Stomach smooth muscle (tissue), 2 donors: ENCODE data around the gene MUC16.

ENCODE experiments used
- H3K27ac ChIP-seq: one replicate; pipeline ENCODE4 v1.7.0; 2013; ENCODE audit warnings: mild to moderate bottlenecking, low read length, inconsistent platforms
- H3K27me3 ChIP-seq, 2 donors: one replicate each; pipeline ENCODE4 v1.7.0; 2013; ENCODE audit warnings: low read length in 2 of 2; ENCODE audit not compliant: insufficient read depth in 2 of 2, control insufficient read depth in 1 of 2
- H3K36me3 ChIP-seq, 2 donors: one replicate each; pipeline ENCODE4 v1.7.0; 2013; ENCODE audit warnings: low read length in 2 of 2; ENCODE audit not compliant: control insufficient read depth in 2 of 2, insufficient read depth in 2 of 2
- H3K4me1 ChIP-seq: one replicate; pipeline ENCODE4 v1.7.0; 2013; ENCODE audit warnings: low read length; ENCODE audit not compliant: control insufficient read depth, insufficient read depth
- H3K4me3 ChIP-seq, 2 donors: one replicate each; pipeline ENCODE4 v1.7.0; 2013; ENCODE audit warnings: low read length in 2 of 2
- H3K9ac ChIP-seq, 2 donors: one replicate each; pipeline ENCODE4 v1.7.0; 2013; ENCODE audit warnings: low read length in 2 of 2, mild to moderate bottlenecking in 1 of 2
- H3K9me3 ChIP-seq, 2 donors: one replicate each; pipeline ENCODE4 v1.7.0; 2013; ENCODE audit warnings: low read length in 2 of 2; ENCODE audit not compliant: control insufficient read depth in 2 of 2
- donor health status: healthy.
- donor health status: Pancreatic carcinoma.

The MUC16 gene

DNA sequence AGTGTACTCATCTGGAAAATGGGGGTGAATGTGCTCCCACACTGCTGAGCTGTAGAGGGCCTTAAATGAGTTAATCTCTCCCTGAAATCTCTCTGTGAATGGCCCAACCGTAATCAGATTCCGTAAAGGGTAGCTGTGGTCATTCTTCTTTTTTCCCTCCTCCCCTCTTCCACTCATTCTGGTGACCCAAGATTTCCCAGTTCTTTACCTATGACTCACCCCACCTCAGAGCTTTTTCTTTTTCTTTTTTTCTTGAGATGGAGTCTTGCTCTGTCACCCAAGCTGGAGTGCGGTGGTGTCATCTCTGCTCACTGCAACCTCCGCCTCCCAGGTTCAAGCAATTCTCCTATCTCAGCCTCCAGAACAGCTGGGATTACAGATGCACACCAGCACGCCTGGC, 33.3 kb upstream of the MUC16 start:
- no peaks in the 10 kb centered on the region for H3K27me3 ChIP-seq
- H3K4me3 ChIP-seq, result no peak overlapping the region
- H3K27ac ChIP-seq, result no peak overlapping the region
- no peaks in the 10 kb centered on the region for H3K36me3 ChIP-seq
- no peaks in the 10 kb centered on the region for H3K4me1 ChIP-seq
- no peaks in the 10 kb centered on the region for H3K9me3 ChIP-seq
- H3K9ac ChIP-seq, result no peak overlapping the region

DNA sequence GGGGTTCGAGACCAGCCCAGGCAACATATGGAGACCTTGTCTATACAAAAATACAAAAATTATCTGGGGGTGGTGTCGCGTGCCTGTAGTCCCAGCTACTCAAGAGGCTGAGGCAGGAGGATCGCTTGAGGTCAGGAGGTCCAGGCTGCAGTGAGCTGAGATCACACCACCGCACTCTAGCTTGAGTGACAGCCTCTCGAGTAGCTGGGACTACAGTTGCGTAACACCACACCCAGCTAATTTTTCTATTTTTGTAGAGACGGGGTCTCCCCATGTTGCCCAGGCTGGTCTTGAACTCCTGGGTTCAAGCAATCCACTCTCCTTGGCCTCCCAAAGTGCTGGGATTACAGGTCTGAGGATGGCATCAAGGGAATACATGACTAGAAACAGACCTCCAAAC, 30.8 kb upstream of the MUC16 start:
- Histone ChIP-seq H3K9ac (no peak overlapping the region), H3K27me3 (no peaks in the 10 kb centered on the region), H3K4me3 (no peak overlapping the region), H3K4me1 (no peaks in the 10 kb centered on the region), H3K9me3 (no peaks in the 10 kb centered on the region), H3K36me3 (no peaks in the 10 kb centered on the region), H3K27ac (no peak overlapping the region)

DNA sequence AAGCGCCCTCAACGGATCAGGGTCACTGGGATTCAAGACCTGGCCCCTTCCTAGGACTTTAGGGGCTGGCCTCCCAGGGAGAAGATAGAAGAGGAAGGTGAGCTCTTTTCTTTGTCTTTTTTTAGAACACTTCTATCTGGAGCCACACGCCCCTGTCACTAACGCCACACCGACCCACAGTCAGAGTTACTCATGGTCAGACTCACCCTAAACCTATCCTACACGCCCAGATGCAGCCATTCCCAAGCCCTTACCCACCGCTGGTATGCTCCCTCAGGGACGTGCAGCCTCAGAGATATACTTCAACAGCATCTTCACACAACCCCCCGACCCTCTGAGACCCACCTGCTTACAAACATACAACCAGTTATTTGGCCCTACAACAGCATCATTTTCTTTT, 29.9 kb upstream of the MUC16 start:
- Histone ChIP-seq H3K9ac (no peak overlapping the region), H3K27me3 (no peaks in the 10 kb centered on the region), H3K4me1 (no peaks in the 10 kb centered on the region), H3K36me3 (no peaks in the 10 kb centered on the region), H3K27ac (no peak overlapping the region), H3K9me3 (no peaks in the 10 kb centered on the region), H3K4me3 (no peak overlapping the region)

DNA sequence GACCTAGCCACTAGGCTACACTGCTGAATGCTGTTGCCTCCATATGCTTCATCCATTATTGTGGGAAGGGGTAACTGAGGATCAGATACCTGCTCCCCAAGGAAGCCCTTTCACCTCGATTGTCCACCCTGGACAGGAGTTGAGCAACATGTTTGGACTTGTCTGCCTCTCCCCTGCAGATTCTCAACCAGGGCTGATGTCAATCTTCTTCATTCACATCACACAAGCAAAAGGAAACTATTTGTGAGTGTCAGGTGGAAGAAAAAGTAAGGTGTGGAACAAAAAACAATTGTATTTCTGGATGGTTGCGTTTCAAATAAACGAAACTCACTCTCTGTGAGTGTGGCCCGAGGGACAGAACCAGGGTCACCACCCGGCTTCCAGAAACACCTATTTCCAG, 29.5 kb upstream of the MUC16 start:
- H3K27ac ChIP-seq, result no peak overlapping the region
- no peak overlapping the region for H3K4me3 ChIP-seq
- no peaks in the 10 kb centered on the region for H3K27me3 ChIP-seq
- H3K9me3 ChIP-seq, result no peaks in the 10 kb centered on the region
- H3K36me3 ChIP-seq, result no peaks in the 10 kb centered on the region
- H3K4me1 ChIP-seq, result no peaks in the 10 kb centered on the region
- no peak overlapping the region for H3K9ac ChIP-seq

DNA sequence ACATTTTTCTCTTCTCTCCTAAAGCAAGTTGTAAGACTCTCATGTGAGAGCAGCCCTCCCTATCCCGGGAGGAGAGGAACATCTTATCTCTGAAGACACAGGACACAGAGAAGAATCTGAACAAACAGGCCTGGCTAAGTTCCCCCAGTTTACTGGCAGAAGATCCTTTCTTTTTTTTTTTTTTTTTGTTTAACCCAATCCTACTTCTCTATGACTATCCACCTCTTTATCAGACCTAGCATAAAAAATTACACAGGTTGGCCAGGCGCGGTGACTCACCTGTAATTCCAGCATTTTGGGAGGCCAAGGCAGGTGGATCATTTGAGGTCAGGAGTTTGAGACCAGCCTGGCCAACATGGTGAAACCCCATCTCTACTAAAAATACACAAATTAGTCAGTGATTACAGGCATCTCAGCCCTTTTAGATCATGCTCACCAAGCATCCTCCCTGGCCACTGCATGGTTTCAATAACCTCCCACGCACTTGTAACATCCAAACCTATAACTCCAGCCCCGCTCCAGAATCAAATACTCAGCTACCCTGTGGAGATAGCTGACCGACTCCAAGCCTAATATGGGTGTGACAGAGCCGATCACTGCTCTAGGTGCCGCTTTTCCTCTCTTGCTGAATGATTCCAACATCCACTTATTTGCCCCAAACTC, 27.3 kb upstream of the MUC16 start:
- Histone ChIP-seq H3K27ac (no peak overlapping the region), H3K9ac (no peak overlapping the region), H3K4me1 (no peaks in the 10 kb centered on the region), H3K4me3 (no peak overlapping the region), H3K9me3 (no peaks in the 10 kb centered on the region), H3K36me3 (no peaks in the 10 kb centered on the region), H3K27me3 (no peaks in the 10 kb centered on the region)

DNA sequence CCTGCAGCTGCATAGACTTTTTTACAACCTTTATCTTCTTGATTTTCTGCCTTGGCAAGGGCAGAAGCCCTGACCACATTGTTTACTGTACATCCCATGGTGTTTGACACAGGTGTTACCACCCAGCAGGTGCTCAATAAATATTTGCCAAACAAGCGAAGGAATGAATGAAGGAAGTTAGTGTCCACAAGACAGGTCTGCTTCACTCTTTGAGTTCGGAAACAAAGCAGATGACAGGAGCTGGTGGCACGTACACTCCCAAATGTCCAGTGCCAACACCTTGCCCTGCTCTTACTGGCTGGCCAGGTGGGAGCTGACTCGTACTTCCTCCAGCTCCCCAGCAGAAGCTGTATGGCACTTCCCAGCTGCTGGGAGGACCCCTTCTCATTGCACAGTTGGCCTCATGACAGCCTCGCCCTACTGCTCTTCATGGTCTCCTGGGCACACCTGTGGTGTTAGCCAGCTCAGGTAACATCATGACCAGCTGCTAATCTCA, 22.0 kb upstream of the MUC16 start:
- no peaks in the 10 kb centered on the region for H3K9me3 ChIP-seq
- H3K4me1 ChIP-seq, result no peaks in the 10 kb centered on the region
- H3K27ac ChIP-seq, result no peak overlapping the region
- no peak overlapping the region for H3K9ac ChIP-seq
- H3K27me3 ChIP-seq, result no peaks in the 10 kb centered on the region
- H3K4me3 ChIP-seq, result no peak overlapping the region
- no peaks in the 10 kb centered on the region for H3K36me3 ChIP-seq

DNA sequence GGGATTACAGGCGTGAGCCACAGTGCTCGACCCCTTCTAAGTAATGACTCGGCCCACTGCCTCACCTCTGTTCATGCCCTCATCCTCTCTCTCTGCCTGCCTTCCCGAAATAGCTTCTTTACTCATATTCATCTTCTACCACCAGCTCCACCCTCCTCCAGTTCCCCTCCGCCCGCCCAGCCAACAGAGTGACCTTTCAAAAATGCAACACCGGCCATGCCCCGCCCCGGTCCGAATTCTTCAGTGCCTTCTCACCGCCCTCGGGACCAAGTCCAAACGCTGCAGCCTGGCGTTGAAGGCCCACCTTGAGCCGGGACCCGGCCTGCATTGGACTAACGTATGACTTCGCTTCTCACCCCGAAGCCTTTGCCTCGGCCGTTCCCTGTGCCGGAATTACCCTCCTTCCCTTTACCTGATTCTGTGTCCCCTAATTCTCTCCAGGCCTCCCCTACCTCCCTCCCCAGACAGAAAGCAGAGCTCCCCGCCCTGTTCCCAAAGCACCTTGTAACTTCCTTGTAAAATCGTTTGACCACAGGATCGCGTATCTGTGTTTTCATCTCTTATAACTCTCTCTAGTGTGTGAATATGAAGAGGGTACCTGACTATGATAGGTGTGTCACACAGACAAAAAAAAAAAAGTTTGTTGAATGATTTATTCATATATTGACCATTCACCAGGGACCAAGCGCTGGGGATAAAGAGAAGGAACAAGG, 8.1 kb upstream of the MUC16 start:
- H3K4me3 ChIP-seq, result no peak overlapping the region

DNA sequence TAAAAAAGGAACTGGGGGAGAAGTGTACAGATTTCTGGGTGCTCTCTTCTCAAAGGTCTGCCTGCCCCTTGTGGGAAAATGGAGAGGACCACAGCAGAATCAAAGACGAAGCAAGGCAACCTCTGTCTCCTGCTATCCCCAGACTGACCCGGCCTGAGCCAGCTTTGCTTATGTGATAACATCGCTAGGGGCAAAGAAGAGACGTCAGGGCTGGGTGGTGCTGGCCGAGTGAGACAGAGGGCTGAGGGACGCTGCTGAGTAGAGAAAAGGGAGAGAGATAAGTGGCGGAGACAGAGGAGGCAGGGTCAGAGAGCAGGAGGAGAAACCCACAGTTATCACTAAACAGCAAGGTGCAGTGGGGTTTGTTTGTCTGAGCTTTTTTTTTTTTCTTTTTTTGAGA, 4.6 kb upstream of the MUC16 start:
- no peaks in the 10 kb centered on the region for H3K9me3 ChIP-seq
- H3K27ac ChIP-seq, result no peak overlapping the region
- no peak overlapping the region for H3K9ac ChIP-seq
- no peaks in the 10 kb centered on the region for H3K36me3 ChIP-seq
- H3K4me3 ChIP-seq, result no peak overlapping the region
- peaks cover 2 to 4% of the 10 kb centered on the region in 2 donors for H3K27me3 ChIP-seq
- H3K4me1 ChIP-seq, result no peaks in the 10 kb centered on the region

More for the DNA sequence above, 8.1 kb upstream of the MUC16 start:
- H3K27me3 ChIP-seq, result peaks cover 2 to 6% of the 10 kb centered on the region in 2 donors
- no peak overlapping the region for H3K9ac ChIP-seq
- H3K9me3 ChIP-seq, result no peaks in the 10 kb centered on the region
- no peak overlapping the region for H3K27ac ChIP-seq
- no peaks in the 10 kb centered on the region for H3K36me3 ChIP-seq
- H3K4me1 ChIP-seq, result no peaks in the 10 kb centered on the region

DNA sequence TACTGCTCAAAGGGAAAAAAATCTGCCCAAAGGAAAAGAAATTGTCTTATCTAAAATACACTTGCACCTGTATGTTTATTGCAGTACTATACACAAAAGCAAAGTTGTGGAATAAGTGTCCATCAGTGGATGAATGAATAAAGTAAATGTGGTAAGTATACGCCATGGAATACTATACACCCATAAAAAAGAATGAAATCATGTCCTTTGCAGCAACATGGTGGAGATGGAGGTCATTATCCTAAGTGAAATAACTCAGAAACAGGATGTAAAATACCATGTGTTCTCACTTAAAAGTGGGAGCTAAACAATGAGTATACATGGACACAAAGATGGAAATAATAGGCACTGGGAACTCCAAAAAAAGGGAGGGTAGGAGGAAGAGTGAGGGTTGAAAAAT, 3.8 kb upstream of the MUC16 start:
- no peaks in the 10 kb centered on the region for H3K4me1 ChIP-seq
- H3K9ac ChIP-seq, result no peak overlapping the region

DNA sequence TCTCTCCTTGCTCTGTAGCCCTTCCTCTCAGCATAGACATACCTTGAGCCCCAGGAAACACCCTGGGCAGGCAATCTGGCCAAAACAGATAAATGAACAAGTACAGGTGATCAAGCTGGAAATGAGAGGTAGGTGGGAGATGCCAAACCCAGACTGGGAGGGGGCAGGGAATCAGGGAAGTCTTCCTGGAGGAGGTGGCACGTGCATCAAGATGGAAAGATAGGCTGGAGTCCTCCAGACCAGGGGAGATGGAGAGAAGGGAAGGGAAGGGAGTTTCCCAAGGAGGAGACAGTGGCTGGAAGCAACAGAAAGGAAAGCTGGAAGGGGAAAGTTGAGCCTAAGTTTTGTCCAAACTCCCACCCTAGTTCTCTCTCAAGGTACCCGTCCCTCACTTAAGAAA, 1.7 kb upstream of the MUC16 start:
- Histone ChIP-seq H3K9me3 (no peaks in the 10 kb centered on the region), H3K4me1 (no peaks in the 10 kb centered on the region), H3K36me3 (no peaks in the 10 kb centered on the region), H3K27ac (no peak overlapping the region), H3K27me3 (peaks cover 2 to 5% of the 10 kb centered on the region in 2 donors), H3K9ac (no peak overlapping the region), H3K4me3 (no peak overlapping the region)

More for the DNA sequence above, 3.8 kb upstream of the MUC16 start:
- Histone ChIP-seq H3K36me3 (no peaks in the 10 kb centered on the region), H3K27ac (no peak overlapping the region), H3K4me3 (no peak overlapping the region), H3K27me3 (peaks cover 2 to 5% of the 10 kb centered on the region in 2 donors), H3K9me3 (no peaks in the 10 kb centered on the region)

DNA sequence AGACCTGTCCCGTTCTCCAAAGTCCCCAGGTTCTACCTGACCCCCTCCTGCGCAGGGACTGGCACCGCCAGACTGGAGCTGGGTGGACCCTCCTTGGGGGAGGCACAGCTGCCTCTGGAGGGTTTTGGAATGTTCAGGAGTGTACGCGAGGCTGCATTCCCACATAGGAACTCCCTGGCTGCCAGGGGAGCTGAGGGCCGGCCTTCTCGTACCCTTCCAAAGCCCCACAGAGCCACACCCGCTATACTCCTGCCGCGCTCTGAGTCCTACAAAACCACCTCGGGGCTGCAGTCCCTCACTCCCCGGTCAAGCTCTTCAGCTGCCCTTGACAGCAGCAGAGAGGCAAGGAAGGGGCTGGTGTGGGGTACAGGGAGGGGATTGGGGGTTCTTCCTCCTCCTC, 484 bp upstream of the MUC16 start:
- no peaks in the 10 kb centered on the region for H3K4me1 ChIP-seq
- peaks cover 2 to 5% of the 10 kb centered on the region in 2 donors for H3K27me3 ChIP-seq

More for the DNA sequence above, 484 bp upstream of the MUC16 start:
- Histone ChIP-seq H3K27ac (no peak overlapping the region), H3K36me3 (no peaks in the 10 kb centered on the region), H3K9ac (no peak overlapping the region), H3K9me3 (no peaks in the 10 kb centered on the region), H3K4me3 (no peak overlapping the region)
